Hematopoietic multipotent progenitor cell treated with erythropoietin and hydrocortisone succinate and interleukin-3 and kit ligand, for 8 days (in vitro differentiated cells): ENCODE data around the gene CAMTA1.
A peak's percentile ranks its signal among the peaks of the same experiment; 100 is the strongest.
"Not testable (repeated sequence)": the region's sequence is repeated elsewhere in the genome, so short reads cannot be mapped to it uniquely, and the experiment has no call there.

Experiments
- DNase-seq: peaks from one replicate; pipeline ENCODE4 v3.0.0-alpha.2; 2015

Gene CAMTA1

GRCh38 chr1:7366286-7366954 is 581.2 kb downstream of the CAMTA1 start:
- DNase-seq = no peak

- DNase-seq = no peak
These were observed 581.9 kb downstream of the CAMTA1 start for GRCh38 chr1:7366955-7367665.

- DNase-seq = no peak
These were observed 584.6 kb downstream of the CAMTA1 start for GRCh38 chr1:7369866-7370265.

- no peak for DNase-seq
These were observed 586.7 kb downstream of the CAMTA1 start for GRCh38 chr1:7371926-7372325.

- no peak for DNase-seq
These were observed 587.3 kb downstream of the CAMTA1 start for GRCh38 chr1:7372477-7373120.

GRCh38 chr1:7373251-7373650 is 588.0 kb downstream of the CAMTA1 start:
- no peak for DNase-seq

- no peak for DNase-seq
These were observed 588.8 kb downstream of the CAMTA1 start for GRCh38 chr1:7373876-7374562.

- DNase-seq = no peak
These were observed 589.4 kb downstream of the CAMTA1 start for GRCh38 chr1:7374563-7375160.

GRCh38 chr1:7375329-7375728 is 590.1 kb downstream of the CAMTA1 start:
- no peak for DNase-seq

- no peak for DNase-seq
These were observed 590.8 kb downstream of the CAMTA1 start for GRCh38 chr1:7375781-7376660.

GRCh38 chr1:7376676-7377075 is 591.4 kb downstream of the CAMTA1 start:
- no peak for DNase-seq

GRCh38 chr1:7378346-7379130 is 593.3 kb downstream of the CAMTA1 start:
- DNase-seq = no peak

GRCh38 chr1:7379441-7379971 is 594.3 kb downstream of the CAMTA1 start:
- no peak for DNase-seq

GRCh38 chr1:7380068-7380467 is 594.8 kb downstream of the CAMTA1 start:
- DNase-seq = not testable (repeated sequence)

GRCh38 chr1:7380712-7381111 is 595.5 kb downstream of the CAMTA1 start:
- DNase-seq = peak; percentile 49

GRCh38 chr1:7381729-7382128 is 596.5 kb downstream of the CAMTA1 start:
- DNase-seq = not testable (repeated sequence)

- no peak for DNase-seq
These were observed 597.7 kb downstream of the CAMTA1 start for GRCh38 chr1:7382971-7383370.

GRCh38 chr1:7383671-7384520 is 598.6 kb downstream of the CAMTA1 start:
- DNase-seq = no peak

- no peak for DNase-seq
These were observed 599.4 kb downstream of the CAMTA1 start for GRCh38 chr1:7384679-7385078.
